Keratinocyte (primary cell): ENCODE measurements around the gene DENND5A.

ENCODE experiments used
- CTCF ChIP-seq, 3 experiments: IDR thresholded peaks in 1 of 3; conservative IDR thresholded peaks in 1 of 3; optimal IDR thresholded peaks in 1 of 3; 2 replicates in 2 of 3; 3 replicates in 1 of 3; pipeline versions ENCODE3 to v1.5.1; 2011; ENCODE audit warnings: low read length in 3 of 3, mild to moderate bottlenecking in 3 of 3, moderate library complexity in 2 of 3, control low read depth in 1 of 3, inconsistent platforms in 1 of 3; ENCODE audit not compliant: insufficient read depth in 2 of 3; ENCODE audit errors: extremely low read depth in 1 of 3
- EZH2 ChIP-seq: IDR thresholded peaks from one replicate; pipeline ENCODE4 v1.6.1; 2012; ENCODE audit warnings: inconsistent platforms, mild to moderate bottlenecking, low read length, moderate library complexity

DNA sequence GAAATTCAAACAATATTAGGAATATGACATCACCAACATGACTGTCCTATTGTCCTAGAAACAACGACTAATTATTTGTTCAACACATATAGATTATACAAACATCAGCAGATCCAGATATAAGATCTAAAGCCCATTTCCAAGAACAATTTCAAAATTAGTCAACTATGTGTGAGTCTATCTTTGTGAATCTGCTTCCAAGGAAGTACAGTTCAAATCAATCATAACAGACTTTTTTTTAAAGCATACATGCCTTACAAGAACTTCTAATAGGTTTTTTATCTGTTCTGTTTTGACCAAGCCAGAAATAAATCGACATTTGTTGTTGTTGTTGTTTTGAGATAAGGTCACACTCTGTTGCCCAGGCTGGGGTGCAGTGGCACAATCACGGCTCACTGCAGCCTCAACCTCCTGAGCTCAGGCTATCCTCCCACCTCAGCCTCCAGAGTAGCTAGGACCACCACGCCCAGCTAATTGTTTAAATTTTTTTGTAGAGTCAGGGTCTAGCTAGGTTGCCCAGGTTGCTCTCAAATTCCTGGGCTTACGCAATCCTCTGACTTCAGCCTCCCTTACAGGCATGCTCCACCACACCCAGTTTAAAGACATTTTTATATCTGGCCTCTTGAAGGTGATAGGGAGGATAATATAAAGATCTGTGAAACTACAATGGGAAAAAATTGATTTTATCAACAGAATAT, 54.8 kb downstream of the DENND5A start:
- TF ChIP-seq CTCF (optimal IDR thresholded peaks at IDR 0.05 in 1 of 3, IDR thresholded peaks at IDR 0.05 in 1 of 3, conservative IDR thresholded peaks at IDR 0.05 in 1 of 3; ENCODE audit: extremely low read depth in 1 of 3, insufficient read depth in 2 of 3, low read length in 3 of 3) (no peak), EZH2 (no peak)
